Jurkat, Clone E6-1 (cell line): Measurements from ENCODE around the gene GSTA4.
"Not testable (repeated sequence)": the region's sequence is repeated elsewhere in the genome, so short reads cannot be mapped to it uniquely, and the experiment has no call there.

ENCODE experiments used
- DNase-seq: peaks from one replicate; pipeline ENCODE4 v3.0.0-alpha.2; 2011; ENCODE audit warnings: low read depth, low spot score
- H3K4me3 ChIP-seq: 2 replicates; pipeline ENCODE4 v1.5.1; 2011; ENCODE audit warnings: mild to moderate bottlenecking, low read length, control low read depth, moderate library complexity

GSTA4 gene

DNA sequence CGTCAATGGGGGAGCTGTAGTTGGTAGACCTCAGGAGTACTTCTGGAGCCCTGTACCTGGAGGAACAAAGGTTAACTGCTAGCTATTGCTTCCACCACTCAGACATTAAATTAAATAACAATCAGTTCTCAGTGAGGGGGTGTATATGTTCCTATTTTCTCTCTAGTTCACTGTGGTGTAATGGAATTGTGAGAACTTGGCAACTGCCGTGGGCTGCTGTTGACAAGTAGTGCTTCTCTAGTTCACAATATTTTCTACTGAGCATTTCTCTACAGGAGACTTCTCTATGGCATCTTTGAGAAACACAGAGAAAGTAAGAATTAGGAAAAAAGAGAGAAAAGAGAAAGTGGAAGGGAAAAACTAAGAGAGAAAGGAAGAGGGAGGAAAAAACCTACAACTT, 23.4 kb upstream of the GSTA4 start:
- DNase-seq: no peak

DNA sequence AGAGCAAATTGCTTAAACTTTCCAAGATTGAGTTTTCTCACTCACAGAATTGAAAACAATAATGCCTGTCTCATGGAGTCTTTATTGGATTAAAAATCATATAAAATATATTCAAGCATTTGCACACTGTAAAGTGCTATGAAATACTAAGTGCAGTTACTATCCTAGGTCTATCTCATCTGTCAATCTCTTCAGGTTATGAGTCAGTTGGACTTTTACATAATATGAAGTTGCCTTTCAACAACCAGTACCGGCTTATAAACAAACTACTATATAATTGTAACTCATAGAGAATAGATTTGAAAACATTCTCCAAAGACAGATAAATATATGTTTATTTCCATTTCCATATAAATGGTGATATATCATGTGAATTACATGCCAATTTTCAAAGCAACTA, 20.4 kb upstream of the GSTA4 start:
- no peak overlapping the region for H3K4me3 ChIP-seq
- DNase-seq: no peak

More for the DNA sequence above, 23.4 kb upstream of the GSTA4 start:
- no peak overlapping the region for H3K4me3 ChIP-seq

- no peak overlapping the region for H3K4me3 ChIP-seq
- no peak for DNase-seq
Observed at GRCh38 chr6:53014744-53015143, 19.7 kb upstream of the GSTA4 start.

- H3K4me3 ChIP-seq: no peak overlapping the region
- DNase-seq: no peak
Observed at GRCh38 chr6:53014063-53014462, 19.0 kb upstream of the GSTA4 start.

- no peak for DNase-seq
- no peak overlapping the region for H3K4me3 ChIP-seq
Observed at GRCh38 chr6:53011979-53012378, 16.9 kb upstream of the GSTA4 start.

GRCh38 chr6:53010504-53010903, 15.4 kb upstream of the GSTA4 start:
- H3K4me3 ChIP-seq: no peak overlapping the region
- DNase-seq: no peak

DNA sequence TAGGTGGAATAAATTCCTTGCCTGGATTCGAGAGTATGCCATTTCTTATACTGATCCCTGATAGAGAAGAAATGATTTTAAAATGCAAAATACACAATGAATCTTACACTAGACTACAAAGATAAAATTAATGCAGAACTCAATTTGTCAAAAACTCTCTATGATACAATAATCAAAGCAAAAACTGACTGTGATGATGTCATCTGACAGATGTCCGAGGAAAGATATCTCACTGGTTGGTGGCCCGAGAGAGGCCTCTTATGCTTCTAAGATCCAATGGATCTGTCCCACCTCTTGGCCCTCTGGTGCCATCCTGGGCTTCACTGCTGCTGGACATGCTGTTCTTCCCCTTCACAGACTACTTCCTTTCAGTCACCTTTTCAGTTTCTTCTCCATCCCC, 14.4 kb upstream of the GSTA4 start:
- DNase-seq: no peak
- no peak overlapping the region for H3K4me3 ChIP-seq

DNA sequence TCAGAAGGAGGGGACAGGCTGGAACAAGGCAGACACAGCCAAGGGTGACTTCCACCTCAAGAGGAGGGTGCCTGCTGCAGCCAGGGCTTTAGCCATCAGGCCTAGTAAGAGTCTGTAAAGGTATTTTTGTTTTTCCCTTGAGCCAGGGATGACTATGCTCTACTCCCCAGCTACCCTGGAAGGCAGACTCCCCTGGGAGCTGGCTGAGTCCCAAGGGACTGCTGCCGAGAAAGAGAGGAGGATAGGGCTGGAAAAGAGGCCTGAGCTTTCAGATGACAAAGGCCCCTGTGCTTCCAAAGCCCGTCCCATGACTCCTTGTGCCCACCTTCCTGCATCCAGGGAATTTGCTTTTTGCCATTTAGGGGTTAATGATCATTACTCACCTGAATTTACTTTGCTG, 14.0 kb upstream of the GSTA4 start:
- DNase-seq: no peak

GRCh38 chr6:53008192-53008687, 13.2 kb upstream of the GSTA4 start:
- not testable (repeated sequence) for DNase-seq, H3K4me3 ChIP-seq

More for the DNA sequence above, 14.0 kb upstream of the GSTA4 start:
- H3K4me3 ChIP-seq: no peak overlapping the region

- DNase-seq: no peak
- H3K4me3 ChIP-seq: no peak overlapping the region
Observed at GRCh38 chr6:53005663-53006250, 10.7 kb upstream of the GSTA4 start.

GRCh38 chr6:52999456-52999855, 4.4 kb upstream of the GSTA4 start:
- no peak overlapping the region for H3K4me3 ChIP-seq
- no peak for DNase-seq

DNA sequence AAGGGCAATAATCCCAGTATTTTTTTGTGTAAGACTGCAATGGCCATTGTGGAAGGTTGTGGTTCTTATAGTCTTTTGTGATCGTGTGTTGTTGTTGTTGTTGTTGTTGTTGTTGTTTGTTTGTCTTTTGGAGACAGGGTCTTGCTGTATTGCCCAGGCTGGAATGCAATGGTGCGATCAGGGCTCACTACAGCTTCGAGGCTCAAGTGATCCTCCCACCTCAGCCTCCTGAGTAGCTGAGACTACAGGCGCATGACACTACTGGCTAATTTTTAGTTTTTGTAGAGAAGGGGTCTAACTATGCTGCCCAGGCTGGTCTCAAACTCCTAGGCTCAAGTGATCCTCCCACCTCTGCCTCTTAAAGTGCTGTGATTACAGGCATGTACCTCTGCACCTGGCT, 3.5 kb upstream of the GSTA4 start:
- no peak overlapping the region for H3K4me3 ChIP-seq
- no peak for DNase-seq

GRCh38 chr6:52995913-52996645, 995 bp upstream of the GSTA4 start:
- H3K4me3 ChIP-seq: peak overlapping the region; percentile 43

GRCh38 chr6:52994839-52995088, 320 bp downstream of the GSTA4 start:
- no peak for DNase-seq
- H3K4me3 ChIP-seq: peak overlapping the region; percentile 72

More at GRCh38 chr6:52995913-52996645, 995 bp upstream of the GSTA4 start:
- DNase-seq: peak; percentile 68

GRCh38 chr6:52994031-52994838, 849 bp downstream of the GSTA4 start:
- H3K4me3 ChIP-seq: peak overlapping the region; percentile 72
- DNase-seq: no peak

- no peak for DNase-seq
- H3K4me3 ChIP-seq: no peak overlapping the region
Observed at GRCh38 chr6:52992980-52993920, 1.8 kb downstream of the GSTA4 start.

GRCh38 chr6:52990342-52990741, 4.7 kb downstream of the GSTA4 start:
- no peak for DNase-seq
- no peak overlapping the region for H3K4me3 ChIP-seq

DNA sequence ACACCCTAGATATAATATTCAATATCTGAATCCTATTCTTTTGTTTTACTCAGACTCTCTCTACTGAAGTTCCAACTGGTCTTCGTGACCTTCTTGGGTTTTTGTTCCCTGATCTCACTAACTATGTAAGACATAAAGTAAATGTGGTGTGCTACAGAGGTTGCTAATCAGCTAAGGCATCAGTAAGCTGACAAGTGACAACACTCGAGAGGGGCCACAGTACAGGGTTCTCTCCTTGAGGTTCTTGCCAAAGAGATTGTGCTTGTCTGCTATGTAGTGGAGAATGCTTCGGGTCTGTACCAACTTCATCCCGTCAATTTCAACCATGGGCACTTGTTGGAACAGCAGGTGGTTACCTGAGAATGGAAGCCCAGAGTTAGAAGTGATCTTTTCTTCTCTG, 9.9 kb downstream of the GSTA4 start:
- H3K4me3 ChIP-seq: no peak overlapping the region
- no peak for DNase-seq

- DNase-seq: peak; percentile 93
- H3K4me3 ChIP-seq: no peak overlapping the region
Observed at GRCh38 chr6:52984247-52984646, 10.8 kb downstream of the GSTA4 start.
